Naive thymus-derived CD4-positive, alpha-beta T cell (primary cell): Measurements from ENCODE around the gene DSCAM. TPM values are rescaled to one million over a fixed set of nuclear protein-coding genes. Genes with fewer than 3 reads are reported as not detected.

Source experiments
- ATAC-seq: fragments of 150-1000 bp; cut with Tn5 transposase; 2 replicates; pipeline ENCODE4 v1.10.0; 2021; ENCODE audit warnings: mild to moderate bottlenecking, moderate library complexity
- CTCF ChIA-PET: fragments of 350-600 bp; sonication (Branson Sonifier 250); formaldehyde crosslinking; loops from one replicate; lab custom pipeline; 2021; ENCODE audit warnings: antibody characterized with exemption; lab: Charles Lee
- POLR2A ChIA-PET: fragments of 350-600 bp; sonication (Branson Sonifier 250); formaldehyde crosslinking; loops from one replicate; lab custom pipeline; 2021; ENCODE audit warnings: antibody characterized with exemption, inconsistent platforms; lab: Charles Lee
- DNase-seq, 9 donors: peaks; one replicate each; pipeline versions ENCODE4 v3.0.0 to v3.0.0-alpha.2; 2020 to 2022; ENCODE audit warnings: mixed read lengths in 1 of 9
- H3K27ac ChIP-seq: one replicate; pipeline ENCODE4 v1.7.0; 2013; ENCODE audit warnings: mild to moderate bottlenecking, low read depth, low read length, moderate library complexity
- H3K27me3 ChIP-seq, 2 donors: one replicate each; pipeline ENCODE4 v1.7.0; 2013; ENCODE audit warnings: low read length in 2 of 2, mild to moderate bottlenecking in 2 of 2, moderate library complexity in 2 of 2; ENCODE audit not compliant: control insufficient read depth in 2 of 2, insufficient read depth in 2 of 2
- H3K36me3 ChIP-seq, 3 experiments: 1 replicate in 2 of 3; 2 replicates in 1 of 3; pipeline ENCODE4 v1.7.0; 2013; ENCODE audit warnings: low read length in 3 of 3, mild to moderate bottlenecking in 3 of 3, moderate library complexity in 1 of 3; ENCODE audit not compliant: insufficient read depth in 3 of 3, control insufficient read depth in 2 of 3
- H3K4me1 ChIP-seq, 2 donors: one replicate each; pipeline ENCODE4 v1.7.0; 2013; ENCODE audit warnings: low read length in 2 of 2, mild to moderate bottlenecking in 2 of 2, moderate library complexity in 1 of 2; ENCODE audit not compliant: control insufficient read depth in 2 of 2, insufficient read depth in 2 of 2
- H3K4me3 ChIP-seq: 2 replicates; pipeline ENCODE4 v1.7.0; 2013; ENCODE audit warnings: mild to moderate bottlenecking, low read length
- H3K9me3 ChIP-seq, 3 experiments: 1 replicate in 2 of 3; 2 replicates in 1 of 3; pipeline ENCODE4 v1.7.0; 2013; ENCODE audit warnings: low read length in 3 of 3; ENCODE audit not compliant: control insufficient read depth in 2 of 3
- H3K27ac Mint-ChIP-seq, 9 donors: one replicate each; pipeline ENCODE4 v1.8.0; 2020 to 2022; ENCODE audit warnings: mixed read lengths in 9 of 9, mild to moderate bottlenecking in 8 of 9, moderate library complexity in 5 of 9, inconsistent platforms in 2 of 9
- H3K27me3 Mint-ChIP-seq, 5 donors: one replicate each; pipeline ENCODE4 v1.8.0; 2021 to 2022; ENCODE audit warnings: mixed read lengths in 5 of 5, mild to moderate bottlenecking in 1 of 5
- H3K36me3 Mint-ChIP-seq, 5 donors: one replicate each; pipeline ENCODE4 v1.8.0; 2020 to 2022; ENCODE audit warnings: mixed read lengths in 5 of 5, mild to moderate bottlenecking in 3 of 5, inconsistent platforms in 1 of 5
- H3K4me1 Mint-ChIP-seq, 7 donors: one replicate each; pipeline ENCODE4 v1.8.0; 2020 to 2022; ENCODE audit warnings: mixed read lengths in 7 of 7, mild to moderate bottlenecking in 3 of 7, inconsistent platforms in 1 of 7
- H3K4me3 Mint-ChIP-seq, 10 donors: one replicate each; pipeline ENCODE4 v1.8.0; 2020 to 2022; ENCODE audit warnings: mild to moderate bottlenecking in 10 of 10, mixed read lengths in 10 of 10, moderate library complexity in 6 of 10, inconsistent platforms in 2 of 10
- H3K9me3 Mint-ChIP-seq, 11 donors: one replicate each; pipeline ENCODE4 v1.8.0; 2020 to 2022; ENCODE audit warnings: mixed read lengths in 11 of 11, mild to moderate bottlenecking in 4 of 11, inconsistent platforms in 1 of 11, moderate library complexity in 1 of 11
- intact Hi-C, 2 donors: fragments of 100-400 bp; cut with micrococcal nuclease; formaldehyde crosslinking; loops; one replicate each; pipeline ENCODE4 v1.15.1; 2023
- polyA plus RNA-seq, 2 donors: library from polyadenylated mRNA; unstranded; fragments of 300-500 nt; fragmentation: Illumina TruSeq; gene quantifications; one replicate each; pipeline ENCODE4 v1.2.3, GENCODE V29; 2021
- total RNA-seq, 6 experiments: library from RNA in 5 of 6; stranded (reverse) in 5 of 6; gene quantifications; 1 replicate in 5 of 6; 2 replicates in 1 of 6; pipeline ENCODE4 v1.2.3 and lab custom pipeline; 2021 to 2026

DSCAM gene
- total and polyA plus RNA-seq, 7 experiments from 2014 or later = not detected

DNA sequence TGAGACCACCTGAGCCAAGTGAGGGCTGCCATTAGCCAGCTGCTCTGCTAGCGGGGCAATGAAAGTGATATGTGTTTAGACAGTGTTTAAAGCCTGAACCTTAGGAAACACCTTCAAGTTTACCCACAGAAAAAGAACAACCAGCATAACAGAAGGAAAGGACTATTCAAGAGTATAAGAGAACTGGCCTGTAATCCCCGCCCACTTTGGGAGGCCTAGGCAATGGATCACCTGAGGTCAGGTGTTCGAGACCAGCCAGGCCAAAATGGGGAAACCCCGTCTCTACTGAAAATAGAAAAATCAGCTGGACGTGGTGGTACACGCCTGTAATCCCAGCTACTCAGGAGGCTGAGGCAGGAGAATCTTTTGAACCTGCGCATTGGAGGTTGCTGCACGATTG is 830.3 kb downstream of the DSCAM start:
- Mint-ChIP-seq H3K4me3 (no peak overlapping the region), H3K27me3 (peaks cover 0 to 4% (median 0%) of the 10 kb centered on the region in 5 donors), H3K4me1 (peaks cover 0 to 2% (median 0%) of the 10 kb centered on the region in 7 donors), H3K36me3 (peaks cover 0 to 5% (median 0%) of the 10 kb centered on the region in 5 donors), H3K27ac (no peak overlapping the region), H3K9me3 (peaks cover 3 to 23% (median 7%) of the 10 kb centered on the region in 11 donors)
- no peaks in the 10 kb centered on the region for H3K27me3 ChIP-seq
- no peak overlapping the region for H3K4me3 ChIP-seq
- H3K36me3 ChIP-seq = no peaks in the 10 kb centered on the region
- intact Hi-C loops = no loop called here
- H3K4me1 ChIP-seq = no peaks in the 10 kb centered on the region
- ATAC-seq = no peak
- DNase-seq = no peak
- peaks cover 0 to 4% (median 0%) of the 10 kb centered on the region in 3 experiments for H3K9me3 ChIP-seq
- POLR2A ChIA-PET = no interaction called here
- CTCF ChIA-PET = no interaction called here
- H3K27ac ChIP-seq = no peak overlapping the region

DNA sequence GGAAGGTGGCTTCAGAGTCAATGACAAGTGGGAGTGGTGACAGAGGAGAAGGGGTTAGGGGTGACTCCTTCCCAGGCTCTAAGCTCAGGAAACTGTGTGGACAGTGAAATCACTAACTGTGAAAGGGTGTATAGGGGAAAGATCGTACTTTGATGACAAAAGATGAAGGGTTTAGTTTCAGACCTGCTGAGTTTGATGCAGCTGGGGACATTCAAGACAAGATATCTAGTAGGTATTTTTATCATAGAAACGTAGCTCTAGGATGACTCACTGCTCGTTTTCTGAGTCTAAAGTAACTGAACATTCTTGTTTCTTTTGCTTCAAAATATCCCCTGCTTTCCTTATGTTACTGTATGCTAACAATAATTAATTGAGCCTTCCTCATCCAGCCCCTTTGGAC is 830.7 kb downstream of the DSCAM start:
- Mint-ChIP-seq H3K4me1 (peaks cover 0 to 2% (median 0%) of the 10 kb centered on the region in 7 donors), H3K4me3 (no peak overlapping the region), H3K27me3 (peaks cover 0 to 4% (median 0%) of the 10 kb centered on the region in 5 donors), H3K27ac (no peak overlapping the region), H3K36me3 (peaks cover 0 to 5% (median 0%) of the 10 kb centered on the region in 5 donors), H3K9me3 (peaks cover 0 to 20% (median 6%) of the 10 kb centered on the region in 11 donors)
- no peaks in the 10 kb centered on the region for H3K4me1 ChIP-seq
- no peak overlapping the region for H3K4me3 ChIP-seq
- H3K27ac ChIP-seq = no peak overlapping the region
- ATAC-seq (no peak), DNase-seq (no peak)
- no peaks in the 10 kb centered on the region for H3K36me3 ChIP-seq
- intact Hi-C loops = no loop called here
- H3K27me3 ChIP-seq = no peaks in the 10 kb centered on the region
- CTCF ChIA-PET = no interaction called here
- H3K9me3 ChIP-seq = peaks cover 0 to 4% (median 0%) of the 10 kb centered on the region in 3 experiments
- POLR2A ChIA-PET = no interaction called here

DNA sequence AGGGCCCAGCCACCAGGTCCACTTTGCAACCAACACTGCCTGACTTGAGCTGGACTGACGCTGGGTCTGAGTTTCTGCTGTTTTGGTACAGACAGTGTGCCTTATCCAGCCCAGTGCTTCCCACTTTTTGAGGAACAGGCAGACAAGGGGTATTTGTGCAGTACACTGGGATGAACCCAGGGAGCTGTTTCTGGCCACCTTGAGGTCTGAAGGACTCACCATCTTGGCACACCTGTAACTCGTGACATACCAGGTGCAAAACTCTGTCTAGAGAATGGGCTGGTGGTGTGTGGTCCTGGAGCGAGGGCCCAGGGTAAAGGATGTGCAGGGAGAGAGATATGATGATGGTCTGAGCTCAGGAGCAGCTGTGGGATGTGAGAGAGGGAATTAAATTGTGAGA is 831.1 kb downstream of the DSCAM start:
- H3K4me3 Mint-ChIP-seq = no peak overlapping the region
- H3K27me3 Mint-ChIP-seq = peaks cover 0 to 4% (median 2%) of the 10 kb centered on the region in 5 donors
- intact Hi-C loops = no loop called here
- no peaks in the 10 kb centered on the region for H3K27me3 ChIP-seq
- no peak overlapping the region for H3K4me3 ChIP-seq
- no peaks in the 10 kb centered on the region for H3K4me1 ChIP-seq
- peaks cover 0 to 5% (median 0%) of the 10 kb centered on the region in 5 donors for H3K36me3 Mint-ChIP-seq
- POLR2A ChIA-PET = no interaction called here
- H3K27ac ChIP-seq = no peak overlapping the region
- H3K36me3 ChIP-seq = no peaks in the 10 kb centered on the region
- H3K4me1 Mint-ChIP-seq = peaks cover 0 to 2% (median 0%) of the 10 kb centered on the region in 7 donors
- no peak for ATAC-seq
- peaks cover 0 to 20% (median 6%) of the 10 kb centered on the region in 11 donors for H3K9me3 Mint-ChIP-seq
- H3K27ac Mint-ChIP-seq = no peak overlapping the region
- peaks cover 0 to 4% (median 0%) of the 10 kb centered on the region in 3 experiments for H3K9me3 ChIP-seq
- DNase-seq = no peak
- CTCF ChIA-PET = no interaction called here

DNA sequence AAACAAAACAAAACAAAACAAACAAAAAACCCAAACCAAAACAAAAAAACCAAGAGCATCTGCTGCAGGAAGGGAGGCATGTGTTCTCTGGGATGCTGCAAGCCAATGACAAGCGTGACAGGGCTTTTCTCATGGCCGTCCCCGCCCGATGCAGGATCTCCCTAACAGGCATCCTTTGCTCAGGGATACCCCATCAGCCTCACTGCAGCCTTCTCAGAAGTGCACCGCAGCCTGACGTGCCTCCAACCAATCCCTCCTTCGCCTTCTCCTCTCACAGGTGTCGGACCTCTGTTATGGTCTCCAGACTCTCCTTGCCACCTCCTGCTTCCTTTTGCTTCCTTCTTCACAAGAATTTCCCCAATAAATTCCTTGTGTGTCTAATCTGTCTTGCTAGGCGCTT is 832.6 kb downstream of the DSCAM start:
- Histone ChIP-seq H3K4me1 (no peaks in the 10 kb centered on the region), H3K27me3 (no peaks in the 10 kb centered on the region), H3K9me3 (peaks cover 0 to 3% (median 0%) of the 10 kb centered on the region in 3 experiments), H3K27ac (no peak overlapping the region), H3K36me3 (no peaks in the 10 kb centered on the region), H3K4me3 (no peak overlapping the region)
- H3K27me3 Mint-ChIP-seq = peaks cover 0 to 7% (median 0%) of the 10 kb centered on the region in 5 donors
- DNase-seq = no peak
- POLR2A ChIA-PET = no interaction called here
- no peak overlapping the region for H3K4me3 Mint-ChIP-seq
- intact Hi-C loops = no loop called here
- H3K27ac Mint-ChIP-seq = no peak overlapping the region
- H3K9me3 Mint-ChIP-seq = peaks cover 0 to 16% (median 4%) of the 10 kb centered on the region in 11 donors
- CTCF ChIA-PET = no interaction called here
- ATAC-seq = no peak
- H3K36me3 Mint-ChIP-seq = peaks cover 0 to 5% (median 0%) of the 10 kb centered on the region in 5 donors
- H3K4me1 Mint-ChIP-seq = peaks cover 0 to 2% (median 0%) of the 10 kb centered on the region in 7 donors

DNA sequence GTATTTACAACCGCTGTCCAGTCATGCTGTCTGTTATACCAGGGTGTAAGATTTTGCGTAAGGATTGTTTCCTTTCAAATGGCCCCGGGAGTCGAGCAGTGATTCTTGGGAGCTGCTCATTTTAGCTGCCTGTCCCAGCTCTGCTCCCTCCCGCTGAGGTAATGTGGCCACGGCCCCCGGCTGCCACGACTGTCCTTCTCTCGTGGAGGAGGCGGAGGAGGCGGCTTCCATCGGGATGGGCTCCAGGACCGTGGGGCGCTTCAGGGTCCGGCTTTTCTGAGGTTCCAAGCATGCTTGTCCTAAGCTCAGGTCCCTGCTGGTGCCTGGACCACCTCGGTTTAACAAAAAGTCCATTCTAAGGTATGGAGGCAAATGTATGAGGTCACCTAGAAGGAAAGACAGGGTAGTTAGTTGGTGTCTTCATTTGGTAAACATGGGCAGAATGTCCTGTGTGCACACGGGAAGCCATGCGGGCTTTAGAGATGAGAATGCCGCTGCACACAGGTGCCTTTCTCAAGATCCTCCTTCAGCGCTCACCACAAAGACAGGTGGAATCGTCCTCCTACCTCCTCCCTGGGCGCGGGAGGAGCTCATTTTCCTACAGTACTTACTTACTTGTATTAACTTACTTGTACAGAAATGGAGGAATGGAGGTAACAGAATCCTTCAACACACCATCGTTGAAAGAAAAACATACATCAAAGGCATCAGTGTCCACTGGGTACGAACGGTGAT is 833.8 kb downstream of the DSCAM start:
- ATAC-seq (no peak), DNase-seq (no peak)
- Histone ChIP-seq H3K27ac (no peak overlapping the region), H3K9me3 (no peaks in the 10 kb centered on the region), H3K4me1 (no peaks in the 10 kb centered on the region), H3K36me3 (no peaks in the 10 kb centered on the region), H3K4me3 (no peak overlapping the region), H3K27me3 (no peaks in the 10 kb centered on the region)
- no peak overlapping the region for H3K27ac Mint-ChIP-seq
- POLR2A ChIA-PET = no interaction called here
- intact Hi-C loops = no loop called here
- H3K4me3 Mint-ChIP-seq = no peak overlapping the region
- peaks cover 0 to 16% (median 3%) of the 10 kb centered on the region in 11 donors for H3K9me3 Mint-ChIP-seq
- peaks cover 0 to 2% (median 0%) of the 10 kb centered on the region in 7 donors for H3K4me1 Mint-ChIP-seq
- H3K27me3 Mint-ChIP-seq = peaks cover 0 to 7% (median 0%) of the 10 kb centered on the region in 5 donors
- H3K36me3 Mint-ChIP-seq = peaks cover 0 to 5% (median 0%) of the 10 kb centered on the region in 5 donors
- CTCF ChIA-PET = no interaction called here

DNA sequence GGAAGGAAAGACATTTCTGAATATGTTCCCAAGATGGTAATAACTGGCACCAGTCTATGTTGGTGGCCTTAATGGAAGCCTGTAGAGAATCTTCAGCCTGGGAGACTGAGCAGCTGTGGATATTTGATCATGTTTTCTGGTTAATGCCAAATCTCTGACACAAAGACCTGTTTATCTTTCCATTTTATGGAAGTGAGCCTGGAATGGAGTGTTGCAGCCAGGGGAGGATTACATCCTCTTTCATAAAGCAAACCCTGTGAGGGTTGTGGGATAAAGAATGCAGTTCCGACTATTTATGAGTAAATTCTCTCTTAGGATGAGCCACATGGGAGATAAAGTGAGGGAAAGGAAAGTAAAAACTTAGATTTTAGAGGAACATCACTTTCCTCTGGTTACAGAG is 835.6 kb downstream of the DSCAM start:
- Histone ChIP-seq H3K36me3 (no peaks in the 10 kb centered on the region), H3K4me1 (no peaks in the 10 kb centered on the region), H3K4me3 (no peak overlapping the region), H3K9me3 (no peaks in the 10 kb centered on the region), H3K27ac (no peak overlapping the region), H3K27me3 (no peaks in the 10 kb centered on the region)
- H3K27ac Mint-ChIP-seq = no peak overlapping the region
- intact Hi-C loops = no loop called here
- ATAC-seq (no peak), DNase-seq (no peak)
- peaks cover 0 to 16% (median 3%) of the 10 kb centered on the region in 11 donors for H3K9me3 Mint-ChIP-seq
- H3K27me3 Mint-ChIP-seq = peaks cover 0 to 7% (median 0%) of the 10 kb centered on the region in 5 donors
- H3K36me3 Mint-ChIP-seq = peaks cover 0 to 5% (median 0%) of the 10 kb centered on the region in 5 donors
- peaks cover 0 to 2% (median 0%) of the 10 kb centered on the region in 7 donors for H3K4me1 Mint-ChIP-seq
- H3K4me3 Mint-ChIP-seq = no peak overlapping the region
- POLR2A ChIA-PET = no interaction called here
- CTCF ChIA-PET = no interaction called here
